ENCODE data around the gene CALHM5.

CALHM5 gene

DNA sequence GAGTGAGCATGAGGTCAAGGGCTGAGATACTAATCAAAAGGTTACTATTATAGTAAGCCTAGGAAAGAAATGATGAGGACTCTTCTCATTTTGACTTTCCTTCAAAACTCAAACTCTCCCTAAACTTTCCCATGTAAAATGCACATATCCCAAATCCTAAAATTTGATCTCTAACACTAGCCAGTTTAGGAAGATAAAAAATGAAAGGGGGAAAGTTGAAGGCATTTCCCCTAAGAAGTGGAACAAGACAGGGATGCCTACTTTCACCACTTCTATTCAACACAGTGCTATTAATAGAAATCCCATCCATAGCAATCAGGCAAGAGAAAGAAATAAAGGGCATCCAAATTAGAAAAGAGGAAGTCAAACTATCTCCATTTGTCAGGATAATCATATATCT is 2.9 kb upstream of the CALHM5 start:
- no peak for DNase-seq (ENCODE audit: low read depth)

DNA sequence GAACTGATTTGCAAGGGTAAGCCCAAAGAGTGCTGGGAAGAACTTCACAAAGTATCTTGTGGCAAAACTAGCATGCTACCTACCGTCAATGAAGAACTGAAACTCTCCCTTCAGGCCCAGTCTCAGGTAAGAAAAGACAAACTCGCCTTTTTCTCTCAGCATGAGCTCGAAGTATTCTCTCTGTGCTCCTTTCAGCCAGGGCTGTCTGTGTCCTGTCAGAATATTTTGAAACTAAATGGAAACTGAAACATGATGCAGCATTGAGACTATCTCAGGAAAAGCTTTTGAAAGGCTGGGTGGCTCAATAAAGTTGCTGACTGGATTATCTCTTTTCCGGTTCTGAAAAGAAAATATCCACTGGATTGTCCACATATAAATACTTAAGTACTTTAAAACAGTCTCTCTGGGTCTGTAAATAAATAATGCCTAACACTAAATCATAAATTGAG is 696 bp downstream of the CALHM5 start:
- DNase-seq (ENCODE audit: low read depth), result peak; percentile 7

DNA sequence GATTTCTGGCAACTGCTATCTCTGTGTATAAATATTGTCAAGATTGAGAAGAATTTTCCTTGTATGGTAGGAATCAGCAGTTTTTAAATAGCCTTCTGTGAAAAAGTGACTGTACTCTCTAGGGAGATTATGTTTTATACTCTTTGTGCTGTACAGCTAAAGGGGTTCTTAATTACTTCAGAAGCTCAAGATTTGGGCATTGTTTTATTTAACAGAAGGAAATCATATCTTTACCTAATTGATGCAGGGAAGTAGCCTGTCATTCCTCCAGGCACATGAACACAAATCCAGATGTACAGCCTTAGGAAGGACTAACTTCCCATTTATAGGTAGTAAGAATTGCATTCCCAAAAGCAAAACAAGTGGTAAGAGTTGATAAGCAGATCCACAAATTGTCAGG is 1.3 kb downstream of the CALHM5 start:
- DNase-seq (ENCODE audit: low read depth), result no peak

DNA sequence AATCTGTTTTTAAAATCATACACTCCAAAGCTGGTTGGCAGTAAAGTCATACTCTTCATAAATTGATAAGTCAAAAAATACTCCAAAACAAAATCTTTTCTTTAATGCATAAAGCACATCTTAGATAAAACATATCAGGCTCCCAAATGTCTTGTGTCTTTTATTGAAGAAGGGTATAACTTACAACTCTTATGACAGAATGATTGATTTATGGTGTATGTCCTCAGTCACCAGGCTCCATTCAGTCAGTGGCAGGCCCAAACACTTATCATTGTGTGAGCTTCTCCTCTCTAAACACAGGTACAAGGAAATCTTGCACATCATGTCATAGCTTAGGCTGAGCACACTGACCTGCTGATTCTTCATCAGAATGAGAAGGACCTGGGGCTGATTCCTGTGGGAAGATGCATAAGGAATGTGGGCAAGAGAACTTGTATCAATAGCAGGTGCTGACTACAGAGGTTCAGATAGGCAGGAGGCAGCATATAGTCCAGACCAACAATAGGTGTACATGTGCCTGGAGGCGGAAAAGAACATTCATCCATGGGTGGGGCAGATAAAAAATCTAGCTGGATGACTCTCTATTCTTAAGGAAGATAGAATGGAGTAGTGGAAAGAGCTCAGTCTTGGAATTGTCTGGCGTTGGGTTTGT is 1.9 kb downstream of the CALHM5 start:
- DNase-seq (ENCODE audit: low read depth), result no peak

DNA sequence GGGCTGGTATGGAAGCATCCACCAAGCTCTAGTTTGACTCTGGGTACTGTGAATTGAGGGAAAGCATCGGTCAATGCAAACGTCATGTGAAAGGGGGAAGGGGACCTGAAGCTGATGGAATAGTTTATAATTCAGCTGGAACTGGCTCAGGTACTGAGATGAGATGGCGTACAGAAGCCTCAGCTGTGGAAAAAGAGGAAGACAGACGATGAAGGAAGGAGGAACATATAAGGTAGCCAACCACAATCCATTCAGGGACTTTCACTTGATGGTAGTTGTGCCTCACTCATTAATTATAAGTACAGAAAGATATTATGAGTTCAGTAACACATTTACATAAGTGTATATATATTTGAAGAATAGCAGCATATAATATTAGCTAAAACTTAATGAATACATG is 2.7 kb downstream of the CALHM5 start:
- no peak for DNase-seq (ENCODE audit: low read depth)

DNA sequence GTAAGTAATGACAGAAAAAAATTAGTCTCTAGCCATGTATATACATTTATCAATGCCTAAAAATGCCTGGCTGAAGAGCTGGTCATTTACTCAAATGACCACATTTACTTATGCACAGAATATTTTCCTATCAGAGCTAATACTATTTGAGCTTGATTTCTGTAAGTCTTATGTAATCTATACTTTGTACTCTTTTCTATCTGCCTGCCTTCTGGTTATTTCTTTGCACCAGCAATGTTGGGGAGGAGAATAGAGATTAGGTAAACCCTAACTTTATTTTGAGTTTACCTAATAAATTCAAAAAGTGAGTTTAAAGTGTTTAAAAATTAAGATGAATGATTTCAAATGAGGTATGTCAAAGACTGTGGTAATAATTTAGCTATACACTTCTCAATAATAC is 3.7 kb downstream of the CALHM5 start:
- no peak for DNase-seq (ENCODE audit: low read depth)

DNA sequence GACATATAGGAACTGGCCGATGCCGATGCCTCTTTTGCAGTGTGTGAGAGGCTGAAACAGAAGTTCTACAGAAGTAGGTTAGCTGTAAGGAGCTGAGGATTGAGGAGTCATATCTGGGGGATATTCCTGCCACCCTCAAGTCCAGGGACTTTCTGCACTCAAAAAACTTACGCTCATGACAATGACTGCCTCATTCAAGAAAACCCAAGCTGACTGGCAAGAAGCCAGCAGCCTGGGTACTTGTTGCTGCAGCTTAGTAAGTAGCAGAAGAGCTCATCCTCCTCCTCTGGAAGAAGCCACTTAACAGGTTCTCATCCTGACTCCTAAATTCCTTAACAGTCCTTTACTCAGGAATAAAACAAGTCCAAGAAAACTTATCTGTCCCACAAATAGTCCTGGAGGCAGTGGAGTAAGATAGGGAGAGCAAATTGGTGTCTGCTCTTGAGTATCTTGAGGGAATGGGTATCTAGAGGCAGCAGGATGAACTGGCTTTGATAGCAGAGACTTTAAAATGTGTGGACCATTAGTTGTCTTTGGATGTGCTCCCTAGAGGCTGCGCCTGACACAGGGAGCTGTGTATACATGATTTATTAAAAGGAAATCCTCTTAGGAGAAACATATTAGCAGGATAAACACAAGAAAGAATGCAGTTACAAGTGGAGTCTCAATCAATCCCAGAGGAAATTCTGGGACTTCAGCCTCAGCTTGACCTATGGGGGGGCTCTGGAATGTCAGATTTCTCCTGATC is 7.4 kb downstream of the CALHM5 start:
- DNase-seq (ENCODE audit: low read depth), result no peak

DNA sequence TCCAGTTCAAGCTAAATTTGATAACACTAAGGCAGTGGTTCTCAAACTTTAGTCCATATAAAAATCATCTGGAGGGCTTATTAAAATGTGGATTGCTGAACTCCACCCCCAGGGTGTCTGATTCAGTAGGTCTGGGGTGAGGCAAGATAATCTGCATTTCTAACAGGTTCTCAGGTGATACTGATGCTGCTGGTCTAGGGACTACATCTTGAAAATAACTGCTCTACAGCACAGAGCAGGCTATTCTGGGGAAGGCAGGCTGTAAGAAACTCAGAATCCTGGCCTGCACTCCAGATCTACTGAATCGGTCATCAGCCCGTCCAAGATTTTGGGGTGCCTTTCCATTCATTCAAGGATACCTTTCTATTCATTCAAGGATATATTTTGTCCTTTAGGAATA is 11.5 kb downstream of the CALHM5 start:
- DNase-seq (ENCODE audit: low read depth), result no peak

DNA sequence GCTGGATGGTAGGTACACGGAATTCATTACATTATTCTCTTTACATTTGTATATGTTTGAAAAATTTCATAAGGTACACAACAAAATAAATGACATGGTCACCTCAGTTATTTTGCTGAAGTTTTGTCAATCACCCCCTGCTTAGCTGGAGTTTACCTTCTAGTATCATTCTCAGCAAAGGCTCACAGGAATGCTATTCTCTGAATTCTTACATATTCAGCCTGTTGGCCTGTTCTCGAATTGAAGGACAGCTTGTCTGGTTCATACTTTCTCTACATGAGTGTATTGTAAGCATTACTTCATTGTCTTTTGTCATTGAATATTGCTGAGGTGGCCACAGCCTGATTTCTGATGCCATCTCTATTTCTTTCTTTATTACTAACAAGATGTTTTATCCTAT is 12.8 kb downstream of the CALHM5 start:
- no peak for DNase-seq (ENCODE audit: low read depth)

DNA sequence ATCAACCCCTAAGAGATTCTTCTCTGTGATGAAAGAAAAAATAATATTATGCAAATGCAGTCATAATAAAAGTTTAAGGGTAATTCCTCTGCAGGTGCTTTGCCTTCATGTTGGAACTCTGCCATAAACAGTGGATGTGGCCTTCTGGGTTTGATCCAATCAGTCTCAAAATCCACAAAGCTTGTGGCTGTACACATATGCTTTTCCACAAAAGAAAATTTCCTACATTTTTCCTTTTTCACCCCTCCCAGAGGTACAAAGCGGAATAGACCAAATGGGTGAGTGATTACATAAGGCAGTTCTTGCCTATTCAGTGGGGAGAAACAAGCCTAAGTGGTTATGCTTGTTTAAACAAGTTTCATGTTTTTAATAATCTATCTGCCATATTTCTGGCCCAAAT is 16.7 kb downstream of the CALHM5 start:
- DNase-seq (ENCODE audit: low read depth), result no peak

DNA sequence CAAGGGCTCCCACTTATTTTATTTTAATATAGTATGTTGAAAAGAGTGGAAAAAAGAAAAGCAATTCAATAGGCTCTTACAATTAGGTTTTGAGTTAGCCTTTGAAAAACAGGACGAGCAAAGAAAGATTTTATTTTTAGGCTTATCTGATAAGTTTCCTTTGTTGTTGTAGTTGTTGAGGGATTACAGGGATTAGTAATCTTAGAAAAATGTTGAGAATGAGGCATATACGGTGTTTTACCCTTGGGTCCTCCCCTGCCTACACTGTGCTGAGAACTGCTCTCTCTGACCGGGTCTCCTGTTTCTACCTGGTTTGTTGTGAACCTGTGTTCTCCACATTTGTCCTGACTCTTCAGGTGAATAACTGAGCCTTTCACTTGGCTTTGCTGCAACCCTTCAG is 17.3 kb downstream of the CALHM5 start:
- DNase-seq (ENCODE audit: low read depth), result no peak

DNA sequence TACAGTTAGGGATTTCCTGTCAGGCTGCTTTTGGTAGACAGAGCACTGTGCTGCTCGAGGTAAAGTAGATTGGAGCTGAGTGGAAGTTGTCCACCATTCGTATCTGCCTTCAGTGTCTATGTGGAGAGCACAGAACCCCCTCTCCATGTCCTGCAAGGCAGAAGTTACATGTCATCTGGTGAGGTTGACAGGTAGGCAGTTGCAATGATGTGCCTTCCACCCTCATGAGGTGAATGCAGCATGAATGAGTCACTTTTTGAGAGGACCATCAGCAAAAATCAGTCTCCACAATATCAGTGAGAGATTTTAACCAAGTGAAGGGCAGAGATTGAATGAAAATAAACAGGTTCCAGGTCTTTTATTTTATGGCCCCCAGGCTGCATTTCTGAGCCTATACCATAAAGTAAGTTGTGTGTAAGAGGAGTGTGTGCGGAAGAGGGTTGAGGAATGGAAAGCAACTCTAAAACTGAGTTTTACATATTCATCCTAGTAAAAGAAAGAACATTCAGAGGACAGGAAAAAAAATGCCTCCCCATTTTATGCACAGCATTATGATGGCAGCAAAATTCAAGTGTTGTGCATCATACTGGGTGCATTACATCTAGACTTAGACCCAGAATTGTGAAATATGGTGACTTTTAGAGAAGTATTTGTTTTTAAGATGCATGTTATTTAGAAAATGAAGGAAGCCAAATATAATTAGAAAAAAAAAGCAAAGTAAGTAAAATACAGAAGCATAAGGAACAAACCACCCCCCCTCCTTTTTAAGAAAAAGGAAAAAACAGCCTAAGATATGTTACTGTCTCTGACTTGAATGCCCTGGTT is 18.2 kb downstream of the CALHM5 start:
- DNase-seq (ENCODE audit: low read depth), result no peak

DNA sequence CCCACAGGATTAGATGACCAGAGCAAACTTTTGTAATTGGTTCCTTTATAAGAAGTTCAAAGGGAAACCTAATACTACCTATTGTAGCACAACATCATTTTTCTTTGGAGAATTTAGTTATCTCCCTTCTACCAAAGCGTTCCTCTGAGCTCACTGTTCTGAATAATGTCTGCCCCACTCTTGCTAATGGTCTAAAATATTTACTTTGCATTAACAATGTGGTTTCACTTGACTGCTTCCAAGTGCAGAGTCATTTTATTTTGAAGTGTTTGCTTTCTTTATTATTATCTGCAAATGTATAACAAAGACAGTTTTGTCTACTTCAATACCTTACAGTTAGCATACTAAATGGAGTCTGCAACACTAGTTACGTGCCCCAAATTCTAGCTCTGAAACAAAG is 19.0 kb downstream of the CALHM5 start:
- DNase-seq (ENCODE audit: low read depth), result no peak

DNA sequence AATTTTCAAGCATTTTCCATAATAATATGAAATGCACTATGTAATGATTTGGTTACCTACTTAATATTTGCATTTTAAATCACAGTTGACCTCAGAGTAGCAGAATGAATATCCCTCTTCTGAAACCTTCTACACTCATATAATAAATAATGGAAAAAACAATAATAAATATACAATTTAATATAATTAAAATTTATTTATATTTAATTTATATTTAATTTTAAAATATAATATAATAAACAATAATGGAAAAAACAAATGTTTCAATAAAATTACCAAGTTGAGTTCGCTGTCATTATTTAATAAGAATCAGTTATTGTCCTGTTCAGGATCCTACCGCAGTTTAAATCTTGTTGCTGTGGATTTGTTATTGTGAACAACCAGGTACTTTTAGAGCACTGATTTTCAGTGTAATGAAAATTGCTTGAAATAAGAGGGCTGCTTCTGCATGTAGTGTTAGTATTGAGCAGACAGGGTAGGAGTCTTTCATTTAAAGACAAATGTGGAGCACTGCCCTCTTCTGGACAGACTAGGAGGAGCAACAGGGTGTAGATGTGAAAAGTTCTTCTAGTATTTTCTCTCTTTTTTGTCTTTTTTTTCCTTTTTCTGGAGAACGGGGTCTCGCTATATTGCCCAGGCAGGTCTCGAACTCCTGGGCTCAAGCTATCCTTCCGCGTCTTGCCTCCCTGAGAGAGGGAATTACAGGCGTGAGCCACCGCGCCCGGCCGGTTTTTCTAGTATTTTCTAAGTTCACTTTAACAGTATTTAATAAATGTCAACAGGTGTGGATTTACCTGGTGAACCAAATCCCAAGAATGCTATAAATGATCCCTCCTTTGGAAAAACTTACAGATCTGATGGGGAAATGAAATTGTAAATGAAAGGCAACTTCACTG is 20.5 kb downstream of the CALHM5 start:
- DNase-seq (ENCODE audit: low read depth), result peak; percentile 39

DNA sequence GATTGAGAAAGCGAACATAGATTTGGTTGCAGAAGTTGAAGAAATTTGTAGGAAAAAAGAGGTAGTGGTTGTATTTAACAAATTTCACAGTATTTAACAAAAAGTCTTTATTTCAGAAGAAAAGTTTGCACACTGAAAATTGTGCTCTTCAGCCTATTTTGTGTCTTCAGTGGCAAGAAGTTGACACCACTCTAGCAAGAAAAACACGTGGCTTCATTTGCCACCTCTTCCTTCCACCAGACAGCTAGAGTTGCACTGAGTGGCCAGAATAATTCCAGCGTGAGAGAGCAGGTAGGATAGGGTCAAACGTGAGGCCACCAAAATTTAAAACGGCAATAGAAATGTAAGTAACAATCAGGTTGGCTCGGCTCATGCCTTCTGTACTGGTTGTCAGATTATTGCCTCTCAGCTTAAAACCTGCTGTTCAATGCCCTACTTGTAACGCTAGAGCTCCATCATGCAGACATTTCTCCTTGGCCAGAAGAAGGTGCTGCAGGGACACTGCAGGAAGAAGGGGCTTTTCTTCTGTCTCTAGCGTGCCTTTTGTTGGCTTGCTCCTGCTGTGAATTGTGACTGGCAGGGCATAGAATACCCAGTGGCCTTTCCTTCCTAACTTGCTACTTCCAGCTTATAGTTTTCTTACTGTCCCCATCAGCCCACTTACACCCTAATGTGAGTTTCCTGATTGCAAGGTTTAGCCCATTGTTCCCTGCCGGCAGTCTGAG is 22.0 kb downstream of the CALHM5 start:
- DNase-seq (ENCODE audit: low read depth), result no peak

DNA sequence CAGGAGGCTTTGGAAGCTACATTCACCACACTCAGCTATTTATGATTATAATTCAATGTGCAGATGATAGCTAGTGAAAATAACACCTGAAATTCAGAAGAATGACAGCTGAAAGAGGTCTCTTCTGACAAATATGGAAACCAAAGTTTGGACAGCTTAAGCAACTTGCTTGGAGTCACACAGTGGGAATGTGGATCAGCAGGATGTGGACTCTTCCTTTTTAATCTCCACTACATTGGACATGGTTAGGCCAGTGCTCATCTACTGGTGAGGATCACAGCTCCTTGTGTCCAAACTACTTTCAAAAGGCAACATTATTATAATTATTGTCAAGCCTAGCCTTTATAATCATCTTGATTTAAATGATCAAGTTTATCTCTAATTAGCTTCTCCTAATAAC is 23.7 kb downstream of the CALHM5 start:
- DNase-seq (ENCODE audit: low read depth), result no peak

DNA sequence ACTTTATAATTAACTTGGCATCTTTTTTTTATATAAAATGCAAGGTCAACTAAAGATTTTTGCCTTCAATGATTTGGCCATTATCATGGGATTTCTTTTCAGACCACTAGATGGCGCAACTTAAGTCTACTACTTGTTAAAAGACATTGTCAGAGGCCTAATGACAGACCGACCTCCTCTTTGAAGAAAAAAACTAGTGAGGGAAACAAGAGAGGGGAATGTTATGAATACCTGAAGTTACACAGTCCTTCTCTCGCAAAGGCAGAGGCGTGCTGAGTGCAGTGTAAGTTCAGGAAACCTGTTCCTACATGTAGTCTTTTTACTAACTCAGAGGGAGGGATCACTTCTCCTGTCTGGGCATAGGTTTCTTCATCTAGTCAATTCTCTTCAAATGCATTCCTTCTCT is 24.8 kb downstream of the CALHM5 start:
- DNase-seq (ENCODE audit: low read depth), result peak; percentile 35

DNA sequence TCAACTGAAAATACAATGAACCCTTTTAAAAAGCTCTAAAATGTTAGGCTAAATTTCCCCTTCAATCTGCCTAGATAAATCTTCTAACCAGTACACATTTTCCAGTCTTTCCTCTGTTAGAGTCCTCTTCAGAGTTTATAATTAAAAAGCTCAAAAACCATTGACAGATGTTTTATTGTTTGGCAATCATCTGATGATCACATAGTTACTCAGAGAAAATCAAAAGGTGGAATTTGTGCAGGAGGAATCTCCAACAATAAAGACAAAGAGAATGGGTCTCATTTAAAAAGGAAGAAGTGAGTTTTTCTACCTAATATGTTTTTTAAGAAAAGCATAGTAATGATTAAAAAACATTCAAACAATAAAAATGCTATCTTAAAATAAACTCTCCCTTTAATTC is 31.0 kb downstream of the CALHM5 start:
- no peak for DNase-seq (ENCODE audit: low read depth)

DNA sequence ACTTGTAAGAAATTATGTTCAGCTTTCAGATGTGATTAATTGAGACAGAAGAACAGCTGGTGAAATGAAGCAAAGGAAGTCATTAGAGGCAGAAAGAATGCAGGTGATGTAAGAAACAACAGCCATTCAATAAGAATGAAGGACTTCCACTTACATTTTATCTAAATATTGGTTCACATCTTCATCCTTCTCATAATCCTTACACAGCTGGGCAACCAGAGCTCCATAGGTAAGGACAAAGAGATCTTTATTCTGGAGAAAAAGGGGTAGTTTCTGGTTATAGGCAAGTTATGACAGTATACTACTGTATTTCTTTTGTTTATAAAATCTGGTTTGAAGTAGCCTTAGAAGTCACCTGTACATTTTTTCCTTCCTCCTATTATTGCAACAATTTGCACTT is 31.7 kb downstream of the CALHM5 start:
- DNase-seq (ENCODE audit: low read depth), result no peak

DNA sequence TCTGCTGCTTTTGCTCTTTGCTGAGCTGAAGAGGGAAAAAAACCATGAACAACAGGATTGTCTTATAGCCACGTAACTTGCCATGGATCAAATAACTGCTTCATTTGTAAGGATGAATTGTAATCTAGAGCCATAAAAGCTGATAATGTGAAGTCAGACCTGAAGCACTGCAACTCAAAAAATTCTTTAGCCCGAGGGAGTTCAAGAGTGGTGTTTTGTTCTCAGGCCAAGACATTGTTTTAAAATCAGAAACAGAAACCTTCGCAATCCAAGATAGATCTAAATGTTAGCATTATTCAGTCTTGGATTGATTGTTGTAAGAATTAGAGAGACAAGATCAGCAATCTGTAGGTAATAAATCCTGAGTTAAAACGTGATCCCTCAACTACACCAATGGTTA is 34.2 kb downstream of the CALHM5 start, which contains the start of gene TRAPPC3L:
TSS of gene TRAPPC3L (minus strand) at position 34 of the 400 bp plus-strand sequence. CDS start 170 bp downstream, outside the sequence.
- DNase-seq (ENCODE audit: low read depth), result no peak

DNA sequence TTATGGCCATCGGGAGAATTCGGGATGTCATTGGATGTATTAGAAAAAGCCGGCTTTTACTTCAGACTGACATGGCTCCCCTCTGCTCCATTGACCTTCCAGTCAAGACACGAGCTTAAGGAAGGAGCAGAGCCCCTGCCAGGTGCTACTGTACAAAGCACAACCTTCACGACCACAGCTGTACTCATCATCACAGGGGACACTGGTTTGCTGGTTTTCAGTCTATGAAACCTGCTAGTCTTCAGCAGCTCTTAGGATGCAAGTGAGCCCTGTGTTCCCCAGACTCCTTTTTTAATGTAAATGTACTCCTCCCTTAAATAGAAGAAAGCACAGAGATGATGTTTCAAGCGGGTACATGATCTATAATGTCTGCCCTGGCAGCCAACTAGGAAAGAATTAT is 35.9 kb downstream of the CALHM5 start:
- DNase-seq (ENCODE audit: low read depth), result no peak

All from GM04504 (cell line).